Smooth muscle cell (in vitro differentiated cells): ENCODE data around the gene AKR1D1. TPM values are rescaled to one million over a fixed set of nuclear protein-coding genes. Genes with fewer than 3 reads are reported as not detected.

Experiments used
- DNase-seq: peaks from one replicate; lab custom pipeline; 2025; ENCODE audit not compliant: unreplicated experiment; lab: John Stamatoyannopoulos, UW
- H2AFZ ChIP-seq: fragments of 200-600 bp; sonication (generic); 2 replicates; pipeline ENCODE4 v1.6.0; 2016; ENCODE audit warnings: antibody characterized with exemption, low read depth, mild to moderate bottlenecking
- H3F3A ChIP-seq: fragments of 200-600 bp; sonication (generic); 2 replicates; pipeline ENCODE4 v1.6.0; 2017; ENCODE audit warnings: antibody characterized with exemption, low read depth
- H3K27ac ChIP-seq: fragments of 200-600 bp; sonication (generic); 2 replicates; pipeline ENCODE4 v1.5.1; 2016; ENCODE audit warnings: low read depth, mild to moderate bottlenecking
- H3K27me3 ChIP-seq: fragments of 200-600 bp; sonication (generic); 2 replicates; pipeline ENCODE4 v1.6.1; 2016; ENCODE audit warnings: low read depth, mild to moderate bottlenecking
- H3K36me3 ChIP-seq: fragments of 200-600 bp; sonication (generic); 2 replicates; pipeline ENCODE4 v1.5.1; 2016; ENCODE audit warnings: low read depth
- H3K4me1 ChIP-seq: fragments of 200-600 bp; sonication (generic); 2 replicates; pipeline ENCODE4 v1.5.1; 2016; ENCODE audit warnings: low read depth
- H3K4me2 ChIP-seq: fragments of 200-600 bp; sonication (generic); 2 replicates; pipeline ENCODE4 v1.6.0; 2016; ENCODE audit warnings: mild to moderate bottlenecking
- H3K4me3 ChIP-seq: fragments of 200-600 bp; sonication (generic); 2 replicates; pipeline ENCODE4 v1.5.1; 2016; ENCODE audit warnings: mild to moderate bottlenecking
- H3K79me2 ChIP-seq: fragments of 200-600 bp; sonication (generic); 2 replicates; pipeline ENCODE4 v1.6.0; 2016; ENCODE audit warnings: low read depth, mild to moderate bottlenecking
- H3K9ac ChIP-seq: fragments of 200-600 bp; sonication (generic); 2 replicates; pipeline ENCODE4 v1.6.0; 2016; ENCODE audit warnings: low read depth
- H3K9me3 ChIP-seq: fragments of 200-600 bp; sonication (generic); replicated peaks from 2 replicates; pipeline ENCODE4 v1.5.1; 2016; ENCODE audit warnings: low read depth
- H4K20me1 ChIP-seq: fragments of 200-600 bp; sonication (generic); 2 replicates; pipeline ENCODE4 v1.6.0; 2016; ENCODE audit warnings: low read depth
- CTCF ChIP-seq: fragments of 200-600 bp; sonication (generic); IDR thresholded peaks from 2 replicates; pipeline ENCODE4 v1.5.1; 2017; ENCODE audit warnings: borderline replicate concordance, mild to moderate bottlenecking, antibody characterized with exemption; ENCODE audit not compliant: insufficient read depth, poor library complexity, severe bottlenecking
- WGBS: methylation state at CpG from one replicate; pipeline ENCODE4 v1.1.7; 2016; ENCODE audit warnings: low lambda C conversion rate; 5-methylcytosine and 5-hydroxymethylcytosine counted together
- polyA plus RNA-seq: library from polyadenylated mRNA; unstranded; fragments of >200 nt; fragmentation: Nextera tagmentation; extraction: Ambion mirVana; gene quantifications from 2 replicates; pipeline ENCODE4 v1.2.1, GENCODE V29; 2016
- total RNA-seq: library from RNA; depleted of rRNA; stranded (reverse); fragments of >200 nt; gene quantifications from 2 replicates; pipeline ENCODE4 v1.2.3, GENCODE V29; 2014

AKR1D1 gene
- total and polyA plus RNA-seq, 2 experiments from 2014 or later, result not detected

GRCh38 chr7:138126928-138127327 is 50.7 kb downstream of the AKR1D1 start:
- no peak overlapping the region for H2AFZ ChIP-seq
- H4K20me1 ChIP-seq, result no peaks in the 10 kb centered on the region
- DNase-seq, result no peak
- peaks cover 7% of the 10 kb centered on the region for H3K4me1 ChIP-seq
- peaks cover 13% of the 10 kb centered on the region for H3F3A ChIP-seq
- H3K79me2 ChIP-seq, result no peaks in the 10 kb centered on the region
- H3K4me3 ChIP-seq, result no peak overlapping the region
- no peak overlapping the region for H3K9ac ChIP-seq
- 79% methylated on average over 2 of the region's 2 CpGs for WGBS
- H3K9me3 ChIP-seq, result no peaks in the 10 kb centered on the region
- no peak overlapping the region for H3K27ac ChIP-seq
- TF ChIP-seq CTCF, result no peak
- no peaks in the 10 kb centered on the region for H3K36me3 ChIP-seq
- no peaks in the 10 kb centered on the region for H3K27me3 ChIP-seq
- H3K4me2 ChIP-seq, result no peak overlapping the region

- Histone ChIP-seq H4K20me1 (no peaks in the 10 kb centered on the region), H3K36me3 (no peaks in the 10 kb centered on the region), H3K4me3 (no peak overlapping the region), H3K9me3 (no peaks in the 10 kb centered on the region), H3K4me2 (no peak overlapping the region), H3K4me1 (peaks cover 7% of the 10 kb centered on the region), H3K79me2 (no peaks in the 10 kb centered on the region), H3F3A (peaks cover 13% of the 10 kb centered on the region), H3K9ac (no peak overlapping the region), H3K27ac (no peak overlapping the region), H3K27me3 (no peaks in the 10 kb centered on the region), H2AFZ (no peak overlapping the region)
- no peak for TF ChIP-seq CTCF
- whole genome bisulfite sequencing, result 48% methylated on average over 2 of the region's 2 CpGs
- no peak for DNase-seq
These were observed 51.7 kb downstream of the AKR1D1 start for GRCh38 chr7:138127996-138128395.

- peaks cover 13% of the 10 kb centered on the region for H3F3A ChIP-seq
- no peaks in the 10 kb centered on the region for H3K27me3 ChIP-seq
- no peaks in the 10 kb centered on the region for H3K9me3 ChIP-seq
- no peak for DNase-seq
- no peak overlapping the region for H3K27ac ChIP-seq
- no peak overlapping the region for H3K4me3 ChIP-seq
- no peaks in the 10 kb centered on the region for H4K20me1 ChIP-seq
- H3K4me2 ChIP-seq, result no peak overlapping the region
- H3K36me3 ChIP-seq, result no peaks in the 10 kb centered on the region
- peaks cover 7% of the 10 kb centered on the region for H3K4me1 ChIP-seq
- no peak overlapping the region for H2AFZ ChIP-seq
- no peaks in the 10 kb centered on the region for H3K79me2 ChIP-seq
- no peak overlapping the region for H3K9ac ChIP-seq
- no peak for TF ChIP-seq CTCF
- 98% methylated on average over 3 of the region's 3 CpGs for WGBS
These were observed 53.4 kb downstream of the AKR1D1 start for GRCh38 chr7:138129551-138130165.
